Epidermal melanocyte (primary cell): Measurements from ENCODE around the gene NMRK1.
A peak's percentile ranks its signal among the peaks of the same experiment; 100 is the strongest.

Experiments
- DNase-seq: peaks from one replicate; pipeline ENCODE4 v3.0.0; 2011; ENCODE audit warnings: low spot score; ENCODE audit not compliant: insufficient read length

Gene NMRK1

GRCh38 chr9:75063556-75064305 lies 24.2 kb downstream of the NMRK1 start:
- DNase-seq = no peak

GRCh38 chr9:75061169-75061568 lies 26.8 kb downstream of the NMRK1 start:
- no peak for DNase-seq

- no peak for DNase-seq
Observed at GRCh38 chr9:75054368-75055001, 33.5 kb downstream of the NMRK1 start.

GRCh38 chr9:75053869-75054268 lies 34.1 kb downstream of the NMRK1 start:
- DNase-seq = no peak

GRCh38 chr9:75051285-75051684 lies 36.7 kb downstream of the NMRK1 start:
- DNase-seq = no peak

- DNase-seq = no peak
Observed at GRCh38 chr9:75047506-75047905, 40.4 kb downstream of the NMRK1 start.

GRCh38 chr9:75046725-75047345 lies 41.1 kb downstream of the NMRK1 start:
- no peak for DNase-seq

GRCh38 chr9:75041041-75041440 lies 46.9 kb downstream of the NMRK1 start:
- no peak for DNase-seq

GRCh38 chr9:75039801-75040200 lies 48.2 kb downstream of the NMRK1 start:
- DNase-seq = no peak

- DNase-seq = peak; percentile 23
Observed at GRCh38 chr9:75039009-75039408, 48.9 kb downstream of the NMRK1 start.

GRCh38 chr9:75036793-75037192 lies 51.2 kb downstream of the NMRK1 start:
- DNase-seq = no peak

GRCh38 chr9:75033791-75034473 lies 54.0 kb downstream of the NMRK1 start:
- DNase-seq = no peak

- peak; percentile 23 for DNase-seq
Observed at GRCh38 chr9:75027187-75028107, 60.5 kb downstream of the NMRK1 start.

GRCh38 chr9:75023846-75024245 lies 64.1 kb downstream of the NMRK1 start:
- DNase-seq = no peak

- no peak for DNase-seq
Observed at GRCh38 chr9:75019654-75020053, 68.3 kb downstream of the NMRK1 start.

- no peak for DNase-seq
Observed at GRCh38 chr9:75019022-75019421, 68.9 kb downstream of the NMRK1 start.

- DNase-seq = no peak
Observed at GRCh38 chr9:75017378-75017777, 70.6 kb downstream of the NMRK1 start.

GRCh38 chr9:75013735-75014134 lies 74.2 kb downstream of the NMRK1 start:
- no peak for DNase-seq
